Measurements from ENCODE around the gene SYNE1. TPM values are rescaled to one million over a fixed set of nuclear protein-coding genes. Genes with fewer than 3 reads are reported as not detected.

SYNE1 gene
- total RNA-seq, 1 donor from 2014 or later: 6.0 TPM

DNA sequence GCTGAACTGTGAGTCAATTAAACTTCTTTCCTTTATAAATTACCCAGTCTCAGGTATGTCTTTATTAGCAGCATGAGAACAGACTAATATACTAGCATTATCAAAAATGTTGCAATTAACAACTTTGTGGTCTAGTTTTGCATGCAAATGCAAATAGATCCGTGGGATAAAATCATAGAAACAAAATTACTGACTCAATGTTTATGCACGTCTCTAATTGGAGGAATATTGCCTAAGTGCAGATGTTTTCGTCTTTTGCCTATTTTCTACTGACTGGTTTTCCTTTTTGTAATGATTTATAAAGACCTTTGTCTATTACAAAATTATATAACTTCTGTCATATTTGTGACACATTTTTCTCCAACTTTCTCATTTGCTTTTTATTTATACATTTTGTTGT lies 51.9 kb downstream of the SYNE1 start:
- no peaks in the 10 kb centered on the region for H3K36me3 Mint-ChIP-seq
- Histone ChIP-seq H3K27ac (no peak overlapping the region), H2AFZ (replicated peaks) (no peak overlapping the region), H3K36me3 (no peaks in the 10 kb centered on the region), H3K4me2 (no peak overlapping the region), H3K79me2 (ENCODE audit: low read depth) (no peaks in the 10 kb centered on the region), H4K20me1 (ENCODE audit: low read depth) (no peaks in the 10 kb centered on the region), H3K27me3 (no peaks in the 10 kb centered on the region), H3K4me1 (no peaks in the 10 kb centered on the region), H3K9ac (no peak overlapping the region), H3K4me3 (no peak overlapping the region), H3K9me3 (ENCODE audit: low read depth) (no peaks in the 10 kb centered on the region), H3F3A (ENCODE audit: low read depth) (no peaks in the 10 kb centered on the region)
- H3K27me3 Mint-ChIP-seq (ENCODE audit: insufficient read depth, low read depth): no peaks in the 10 kb centered on the region
- no peak overlapping the region for H3K27ac Mint-ChIP-seq
- H3K4me3 Mint-ChIP-seq: no peak overlapping the region
- no peak for TF ChIP-seq EZH2 (IDR thresholded peaks at IDR 0.05)
- TF ChIP-seq, protein P1, sequence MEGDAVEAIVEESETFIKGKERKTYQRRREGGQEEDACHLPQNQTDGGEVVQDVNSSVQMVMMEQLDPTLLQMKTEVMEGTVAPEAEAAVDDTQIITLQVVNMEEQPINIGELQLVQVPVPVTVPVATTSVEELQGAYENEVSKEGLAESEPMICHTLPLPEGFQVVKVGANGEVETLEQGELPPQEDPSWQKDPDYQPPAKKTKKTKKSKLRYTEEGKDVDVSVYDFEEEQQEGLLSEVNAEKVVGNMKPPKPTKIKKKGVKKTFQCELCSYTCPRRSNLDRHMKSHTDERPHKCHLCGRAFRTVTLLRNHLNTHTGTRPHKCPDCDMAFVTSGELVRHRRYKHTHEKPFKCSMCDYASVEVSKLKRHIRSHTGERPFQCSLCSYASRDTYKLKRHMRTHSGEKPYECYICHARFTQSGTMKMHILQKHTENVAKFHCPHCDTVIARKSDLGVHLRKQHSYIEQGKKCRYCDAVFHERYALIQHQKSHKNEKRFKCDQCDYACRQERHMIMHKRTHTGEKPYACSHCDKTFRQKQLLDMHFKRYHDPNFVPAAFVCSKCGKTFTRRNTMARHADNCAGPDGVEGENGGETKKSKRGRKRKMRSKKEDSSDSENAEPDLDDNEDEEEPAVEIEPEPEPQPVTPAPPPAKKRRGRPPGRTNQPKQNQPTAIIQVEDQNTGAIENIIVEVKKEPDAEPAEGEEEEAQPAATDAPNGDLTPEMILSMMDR (IDR thresholded peaks at IDR 0.05): no peak
- no peak for TF ChIP-seq EZH2phosphoT487 (IDR thresholded peaks at IDR 0.05)
- DNase-seq (ENCODE audit: low spot score): no peak
- H3K4me1 Mint-ChIP-seq: no peaks in the 10 kb centered on the region
- no peaks in the 10 kb centered on the region for H3K9me3 Mint-ChIP-seq

DNA sequence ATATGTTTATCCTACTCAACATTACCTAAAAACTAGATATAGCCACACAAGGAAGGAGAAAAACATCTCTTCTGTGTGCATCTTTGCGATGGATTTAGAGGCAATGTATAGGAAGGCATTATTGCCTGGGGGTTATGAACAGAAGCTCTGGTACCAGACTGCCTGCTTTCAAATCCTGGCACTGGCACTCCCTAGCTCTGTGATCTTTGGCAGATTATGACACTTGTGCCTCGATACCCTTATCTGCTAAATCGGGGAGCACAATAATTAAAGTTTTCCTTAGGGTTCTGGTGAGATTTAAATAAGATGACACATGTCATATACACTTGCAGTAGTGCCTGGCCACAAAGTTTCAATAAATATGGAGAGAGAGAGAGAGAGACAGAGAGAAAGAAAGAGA lies 53.3 kb downstream of the SYNE1 start:
- TF ChIP-seq EZH2 (IDR thresholded peaks at IDR 0.05) (no peak), EZH2phosphoT487 (IDR thresholded peaks at IDR 0.05) (no peak)
- TF ChIP-seq, protein P1 (IDR thresholded peaks at IDR 0.05): no peak
- no peaks in the 10 kb centered on the region for H3K36me3 Mint-ChIP-seq

DNA sequence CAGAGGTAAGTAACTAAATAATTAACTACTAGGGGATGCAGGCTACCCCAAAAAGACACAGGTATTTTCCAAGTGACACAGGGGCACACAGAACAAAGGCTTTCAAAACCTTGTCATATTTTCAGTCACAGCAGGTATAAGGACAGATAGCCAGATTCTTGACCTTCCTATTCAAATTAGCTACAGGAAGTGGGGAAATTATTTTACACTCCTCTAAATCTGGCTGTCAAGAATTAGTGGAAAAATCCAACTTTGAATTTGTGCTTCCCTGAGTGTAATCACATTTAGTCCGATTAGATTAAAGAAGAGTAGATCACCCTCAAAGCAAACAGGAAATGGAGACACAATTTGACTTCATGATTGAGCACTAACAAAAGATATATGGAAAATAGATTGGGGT lies 60.6 kb downstream of the SYNE1 start:
- H3K4me2 ChIP-seq: no peak overlapping the region
- no peak for TF ChIP-seq EZH2phosphoT487 (IDR thresholded peaks at IDR 0.05)
- TF ChIP-seq, protein P1 (IDR thresholded peaks at IDR 0.05): no peak
- TF ChIP-seq EZH2 (IDR thresholded peaks at IDR 0.05): no peak
- H2AFZ ChIP-seq (replicated peaks): no peak overlapping the region
- DNase-seq (ENCODE audit: low spot score): no peak
- peaks cover 2% of the 10 kb centered on the region for H3K27me3 Mint-ChIP-seq (ENCODE audit: insufficient read depth, low read depth)
- no peaks in the 10 kb centered on the region for H3K9me3 Mint-ChIP-seq
- H3K27ac ChIP-seq: no peak overlapping the region
- H3K36me3 Mint-ChIP-seq: no peaks in the 10 kb centered on the region
- H3K9me3 ChIP-seq (ENCODE audit: low read depth): no peaks in the 10 kb centered on the region
- no peaks in the 10 kb centered on the region for H3K79me2 ChIP-seq (ENCODE audit: low read depth)
- no peak overlapping the region for H3K4me3 ChIP-seq
- H3K4me1 Mint-ChIP-seq: no peaks in the 10 kb centered on the region
- no peaks in the 10 kb centered on the region for H3K36me3 ChIP-seq
- H3K9ac ChIP-seq: no peak overlapping the region
- H3K4me1 ChIP-seq: no peaks in the 10 kb centered on the region
- no peak overlapping the region for H3K27ac Mint-ChIP-seq
- H3F3A ChIP-seq (ENCODE audit: low read depth): no peaks in the 10 kb centered on the region
- H3K27me3 ChIP-seq: no peaks in the 10 kb centered on the region
- no peaks in the 10 kb centered on the region for H4K20me1 ChIP-seq (ENCODE audit: low read depth)
- H3K4me3 Mint-ChIP-seq: no peak overlapping the region

More for the DNA sequence above, 53.3 kb downstream of the SYNE1 start:
- H3K9ac ChIP-seq: no peak overlapping the region
- no peak overlapping the region for H3K4me2 ChIP-seq
- H3K36me3 ChIP-seq: no peaks in the 10 kb centered on the region
- H4K20me1 ChIP-seq (ENCODE audit: low read depth): no peaks in the 10 kb centered on the region
- no peaks in the 10 kb centered on the region for H3K4me1 ChIP-seq
- no peak overlapping the region for H3K4me3 Mint-ChIP-seq
- no peak overlapping the region for H3K27ac ChIP-seq
- no peak overlapping the region for H3K4me3 ChIP-seq
- DNase-seq (ENCODE audit: low spot score): no peak
- no peaks in the 10 kb centered on the region for H3K27me3 ChIP-seq
- no peaks in the 10 kb centered on the region for H3K9me3 Mint-ChIP-seq
- H3K9me3 ChIP-seq (ENCODE audit: low read depth): no peaks in the 10 kb centered on the region
- H3F3A ChIP-seq (ENCODE audit: low read depth): no peaks in the 10 kb centered on the region
- H3K27ac Mint-ChIP-seq: no peak overlapping the region
- H3K79me2 ChIP-seq (ENCODE audit: low read depth): no peaks in the 10 kb centered on the region
- H2AFZ ChIP-seq (replicated peaks): no peak overlapping the region
- no peaks in the 10 kb centered on the region for H3K4me1 Mint-ChIP-seq
- H3K27me3 Mint-ChIP-seq (ENCODE audit: insufficient read depth, low read depth): peaks cover 2% of the 10 kb centered on the region

Measured in neural progenitor cell (in vitro differentiated cells).